Fibroblast of lung (primary cell): ENCODE data around the gene SLC25A41.

ENCODE experiments used
- EZH2 ChIP-seq: IDR thresholded peaks from 2 replicates; pipeline ENCODE4 v1.5.1; 2012; ENCODE audit warnings: low read length, control low read depth, mild to moderate bottlenecking; ENCODE audit errors: missing control alignments
- TF ChIP-seq, protein P1 (sequence below), 2 donors: IDR thresholded peaks in 1 of 2; conservative IDR thresholded peaks in 1 of 2; 1 replicate in 1 of 2; 2 replicates in 1 of 2; pipeline ENCODE4 v1.5.1; 2011 to 2012; ENCODE audit warnings: low read length in 2 of 2, control low read depth in 1 of 2, inconsistent platforms in 1 of 2, low read depth in 1 of 2, mild to moderate bottlenecking in 1 of 2

DNA sequence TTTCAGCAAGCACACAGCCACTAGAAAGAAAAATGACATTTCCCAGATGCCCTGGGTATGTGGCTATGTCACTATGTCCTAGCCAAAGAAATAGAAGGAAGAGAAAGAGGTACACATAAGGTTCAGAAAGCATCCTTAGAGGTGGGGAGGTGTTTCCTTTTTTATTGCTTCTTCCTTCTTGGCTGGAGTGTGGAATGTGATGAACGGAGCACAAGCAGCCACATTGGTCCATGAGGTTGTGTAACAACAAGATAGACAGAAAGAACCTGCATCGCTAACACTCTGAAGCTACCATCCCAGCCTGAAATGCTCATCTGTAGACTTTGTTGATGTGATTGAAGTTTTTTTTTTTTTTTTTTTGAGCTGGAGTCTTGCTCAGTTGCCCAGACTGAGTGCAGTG is 19.3 kb upstream of the SLC25A41 start:
- no peak for TF ChIP-seq EZH2
- TF ChIP-seq, protein P1, sequence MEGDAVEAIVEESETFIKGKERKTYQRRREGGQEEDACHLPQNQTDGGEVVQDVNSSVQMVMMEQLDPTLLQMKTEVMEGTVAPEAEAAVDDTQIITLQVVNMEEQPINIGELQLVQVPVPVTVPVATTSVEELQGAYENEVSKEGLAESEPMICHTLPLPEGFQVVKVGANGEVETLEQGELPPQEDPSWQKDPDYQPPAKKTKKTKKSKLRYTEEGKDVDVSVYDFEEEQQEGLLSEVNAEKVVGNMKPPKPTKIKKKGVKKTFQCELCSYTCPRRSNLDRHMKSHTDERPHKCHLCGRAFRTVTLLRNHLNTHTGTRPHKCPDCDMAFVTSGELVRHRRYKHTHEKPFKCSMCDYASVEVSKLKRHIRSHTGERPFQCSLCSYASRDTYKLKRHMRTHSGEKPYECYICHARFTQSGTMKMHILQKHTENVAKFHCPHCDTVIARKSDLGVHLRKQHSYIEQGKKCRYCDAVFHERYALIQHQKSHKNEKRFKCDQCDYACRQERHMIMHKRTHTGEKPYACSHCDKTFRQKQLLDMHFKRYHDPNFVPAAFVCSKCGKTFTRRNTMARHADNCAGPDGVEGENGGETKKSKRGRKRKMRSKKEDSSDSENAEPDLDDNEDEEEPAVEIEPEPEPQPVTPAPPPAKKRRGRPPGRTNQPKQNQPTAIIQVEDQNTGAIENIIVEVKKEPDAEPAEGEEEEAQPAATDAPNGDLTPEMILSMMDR (conservative IDR thresholded peaks at IDR 0.05 in 1 of 2, IDR thresholded peaks at IDR 0.05 in 1 of 2; ENCODE audit: low read depth in 1 of 2, low read length in 2 of 2) = no peak
